GM19025 (cell line): Measurements from ENCODE around the gene HNRNPCL2.
"Not testable (repeated sequence)": the region's sequence is repeated elsewhere in the genome, so short reads cannot be mapped to it uniquely, and the experiment has no call there.

Experiments used
- ATAC-seq: cut with Tn5 transposase; IDR thresholded peaks from one replicate; pipeline ENCODE4 v1.9.1; 2021; ENCODE audit warnings: mild to moderate bottlenecking, low read depth, moderate library complexity; ENCODE audit not compliant: unreplicated experiment

Gene HNRNPCL2

GRCh38 chr1:13116754-13117153 lies at the start of gene HNRNPCL2:
Gene HNRNPCL2 (minus strand): TSS chr1:13116854. CDS start chr1:13116400, 454 bp downstream.
- ATAC-seq = not testable (repeated sequence)

- ATAC-seq = not testable (repeated sequence)
Observed at GRCh38 chr1:13165531-13165930, 48.9 kb upstream of the HNRNPCL2 start, which contains the start of gene HNRNPCL4. Gene HNRNPCL4 (minus strand): TSS chr1:13165631. CDS start chr1:13165467, 164 bp downstream.

- ATAC-seq = not testable (repeated sequence)
Observed at GRCh38 chr1:13155909-13156308, 39.3 kb upstream of the HNRNPCL2 start, which contains the start of gene PRAMEF26. Gene PRAMEF26 (minus strand): TSS chr1:13156009. CDS start chr1:13153095, 2,914 bp downstream.

GRCh38 chr1:13070474-13070873 lies 46.2 kb downstream of the HNRNPCL2 start, which contains the start of gene PRAMEF25:
Gene PRAMEF25 (plus strand): TSS chr1:13070774. CDS start chr1:13073694, 2,920 bp downstream.
- not testable (repeated sequence) for ATAC-seq
